Urinary bladder (tissue), 4 donors: ENCODE results near the gene ARSG. TPM values are rescaled to one million over a fixed set of nuclear protein-coding genes. Genes with fewer than 3 reads are reported as not detected.
"Not testable (repeated sequence)": the region's sequence is repeated elsewhere in the genome, so short reads cannot be mapped to it uniquely, and the experiment has no call there.

Experiments used
- DNase-seq: peaks from one replicate; pipeline ENCODE4 v3.0.0-alpha.2; 2015; ENCODE audit errors: extremely low spot score
- H3K27ac ChIP-seq: one replicate; pipeline ENCODE4 v1.5.1; 2013; ENCODE audit warnings: low read depth, mild to moderate bottlenecking, moderate library complexity
- H3K36me3 ChIP-seq: one replicate; pipeline ENCODE4 v1.6.1; 2013; ENCODE audit warnings: mild to moderate bottlenecking, moderate library complexity; ENCODE audit not compliant: insufficient read depth
- H3K4me1 ChIP-seq: one replicate; pipeline ENCODE4 v1.6.1; 2013; ENCODE audit warnings: mild to moderate bottlenecking, moderate library complexity; ENCODE audit not compliant: insufficient read depth
- H3K4me3 ChIP-seq: one replicate; pipeline ENCODE4 v1.5.1; 2013; ENCODE audit warnings: low read depth, low read length
- WGBS: extraction: QIAGEN DNeasy Blood & Tissue Kit; methylation state at CpG from one replicate; pipeline ENCODE4 v1.1.7; 2013; 5-methylcytosine and 5-hydroxymethylcytosine counted together
- polyA plus RNA-seq: library from polyadenylated mRNA; stranded (reverse); fragments of 200-250 nt; gene quantifications from one replicate; pipeline ENCODE4 v1.2.3, GENCODE V29; 2013
- total RNA-seq: library from RNA; depleted of rRNA; stranded (reverse); fragments of >200 nt; gene quantifications from one replicate; pipeline ENCODE4 v1.2.3, GENCODE V29; 2014
- donor health status: healthy with polysubstance abuse.
- donor health status: healthy.

The ARSG gene
- total and polyA plus RNA-seq, 2 donors: 2.9 to 3.3 TPM

- DNase-seq: no peak
- WGBS: 92% methylated on average over 2 of the region's 2 CpGs
- Histone ChIP-seq H3K27ac (no peak overlapping the region), H3K4me3 (no peak overlapping the region), H3K36me3 (no peaks in the 10 kb centered on the region), H3K4me1 (no peaks in the 10 kb centered on the region)
These were observed 74.2 kb downstream of the ARSG start for GRCh38 chr17:68365469-68365868.

GRCh38 chr17:68368387-68368786 is 77.1 kb downstream of the ARSG start:
- Histone ChIP-seq H3K4me3 (no peak overlapping the region), H3K4me1 (no peaks in the 10 kb centered on the region), H3K36me3 (no peaks in the 10 kb centered on the region), H3K27ac (no peak overlapping the region)
- no peak for DNase-seq
- 79% methylated on average over 5 of the region's 5 CpGs for WGBS

GRCh38 chr17:68375566-68375965 is 84.3 kb downstream of the ARSG start:
- H3K4me3 ChIP-seq: no peak overlapping the region
- H3K36me3 ChIP-seq: no peaks in the 10 kb centered on the region
- DNase-seq: no peak
- H3K4me1 ChIP-seq: no peaks in the 10 kb centered on the region
- no peak overlapping the region for H3K27ac ChIP-seq
- WGBS: 94% methylated on average over 8 of the region's 8 CpGs

GRCh38 chr17:68376178-68376577 is 84.9 kb downstream of the ARSG start:
- H3K27ac ChIP-seq, DNase-seq, H3K36me3 ChIP-seq, H3K4me1 ChIP-seq, H3K4me3 ChIP-seq: not testable (repeated sequence)
- WGBS: 82% methylated on average over 2 of the region's 2 CpGs

GRCh38 chr17:68377771-68378267 is 86.5 kb downstream of the ARSG start:
- H3K4me3 ChIP-seq: no peak overlapping the region
- WGBS: 48% methylated on average over 8 of the region's 8 CpGs
- H3K36me3 ChIP-seq: no peaks in the 10 kb centered on the region
- peak overlapping the region; percentile 76 for H3K27ac ChIP-seq
- no peak for DNase-seq
- H3K4me1 ChIP-seq: no peaks in the 10 kb centered on the region

- 25% methylated on average over 21 of the region's 21 CpGs for whole genome bisulfite sequencing
- Histone ChIP-seq H3K4me1 (no peaks in the 10 kb centered on the region), H3K4me3 (no peak overlapping the region), H3K27ac (peak overlapping the region; percentile 92), H3K36me3 (no peaks in the 10 kb centered on the region)
- no peak for DNase-seq
These were observed 87.2 kb downstream of the ARSG start for GRCh38 chr17:68378268-68379176.

- H3K4me1 ChIP-seq: no peaks in the 10 kb centered on the region
- no peaks in the 10 kb centered on the region for H3K36me3 ChIP-seq
- no peak overlapping the region for H3K4me3 ChIP-seq
- DNase-seq: no peak
- 86% methylated on average over 3 of the region's 3 CpGs for WGBS
- peak overlapping the region; percentile 44 for H3K27ac ChIP-seq
These were observed 87.8 kb downstream of the ARSG start for GRCh38 chr17:68379177-68379510.

- Histone ChIP-seq H3K4me1 (no peaks in the 10 kb centered on the region), H3K27ac (peak overlapping the region; percentile 51), H3K36me3 (no peaks in the 10 kb centered on the region), H3K4me3 (no peak overlapping the region)
- DNase-seq: no peak
- WGBS: 95% methylated on average over 11 of the region's 11 CpGs
These were observed 88.7 kb downstream of the ARSG start for GRCh38 chr17:68379692-68380677.

GRCh38 chr17:68381076-68381900 is 90.0 kb downstream of the ARSG start:
- no peak for DNase-seq
- 72% methylated on average over 15 of the region's 15 CpGs for WGBS
- Histone ChIP-seq H3K4me3 (no peak overlapping the region), H3K4me1 (no peaks in the 10 kb centered on the region), H3K27ac (peak overlapping the region; percentile 62), H3K36me3 (no peaks in the 10 kb centered on the region)

- H3K27ac ChIP-seq: no peak overlapping the region
- DNase-seq: no peak
- no peaks in the 10 kb centered on the region for H3K36me3 ChIP-seq
- no peak overlapping the region for H3K4me3 ChIP-seq
- H3K4me1 ChIP-seq: no peaks in the 10 kb centered on the region
- 81% methylated on average over 3 of the region's 3 CpGs for WGBS
These were observed 91.3 kb downstream of the ARSG start for GRCh38 chr17:68382582-68383085.

- DNase-seq: no peak
- 78% methylated on average over 4 of the region's 4 CpGs for WGBS
- H3K27ac ChIP-seq: peak overlapping the region; percentile 0
- H3K36me3 ChIP-seq: no peaks in the 10 kb centered on the region
- H3K4me1 ChIP-seq: no peaks in the 10 kb centered on the region
- H3K4me3 ChIP-seq: no peak overlapping the region
These were observed 91.8 kb downstream of the ARSG start for GRCh38 chr17:68383120-68383442.

- DNase-seq: no peak
- H3K4me1 ChIP-seq: no peaks in the 10 kb centered on the region
- WGBS: 46% methylated on average over 16 of the region's 16 CpGs
- H3K36me3 ChIP-seq: no peaks in the 10 kb centered on the region
- H3K4me3 ChIP-seq: no peak overlapping the region
- peak overlapping the region; percentile 86 for H3K27ac ChIP-seq
These were observed 92.4 kb downstream of the ARSG start for GRCh38 chr17:68383443-68384321.
